Gastroesophageal sphincter (tissue), 3 donors: ENCODE results near the gene GABRR3.

Source experiments
- CTCF ChIP-seq, 4 experiments: fragments of 200-600 bp in 2 of 4; fragments of 450-650 bp in 2 of 4; sonication (generic) in 1 of 4; IDR thresholded peaks; one replicate each; pipeline ENCODE4 v1.5.1; 2017 to 2019; ENCODE audit warnings: antibody characterized with exemption in 4 of 4, mild to moderate bottlenecking in 2 of 4, moderate library complexity in 2 of 4
- POLR2A ChIP-seq, 2 donors: fragments of 450-650 bp; IDR thresholded peaks; one replicate each; pipeline ENCODE4 v1.6.1; 2017; ENCODE audit warnings: antibody characterized with exemption in 2 of 2, mild to moderate bottlenecking in 2 of 2, moderate library complexity in 1 of 2

- TF ChIP-seq CTCF (IDR thresholded peaks at IDR 0.05) (no peak), POLR2A (IDR thresholded peaks at IDR 0.05) (no peak)
These were observed 74.6 kb downstream of the GABRR3 start for GRCh38 chr3:97960551-97960950.
